AG04449 (cell line): ENCODE data around the gene LEKR1.

Source experiments
- CTCF ChIA-PET: fragments of 350-600 bp; formaldehyde crosslinking; extraction: SDS; loops from one replicate; lab custom pipeline; 2021; ENCODE audit warnings: antibody characterized with exemption; lab: Yijun Ruan, JAX
- POLR2A ChIA-PET: fragments of 400-600, 350-600 bp; formaldehyde crosslinking; extraction: SDS; loops from one replicate; lab custom pipeline; 2020; ENCODE audit warnings: antibody characterized with exemption, inconsistent platforms; lab: Yijun Ruan, JAX
- DNase-seq: peaks from one replicate; pipeline ENCODE4 v3.0.0-alpha.2; 2010; ENCODE audit warnings: low read depth, low spot score
- H3K4me3 ChIP-seq: 2 replicates; pipeline ENCODE4 v1.5.1; 2011; ENCODE audit warnings: low read depth, mild to moderate bottlenecking, control low read depth, low read length
- CTCF ChIP-seq: IDR thresholded peaks from one replicate; pipeline ENCODE4 v1.5.1; 2011; ENCODE audit warnings: mild to moderate bottlenecking, moderate library complexity, low read length, control low read depth, inconsistent platforms; ENCODE audit not compliant: insufficient read depth; ENCODE audit errors: missing control alignments

LEKR1 gene

GRCh38 chr3:157066335-157067098, 240.4 kb downstream of the LEKR1 start:
- no peak overlapping the region for H3K4me3 ChIP-seq
- no peak for DNase-seq
- TF ChIP-seq CTCF, result no peak
- POLR2A ChIA-PET, result no interaction called here
- CTCF ChIA-PET, result interaction anchor here (1.0 to 2.0 kb wide), 5 partner anchors 9 to 71 kb away, joined by 3 to 14 read pairs (median 3); no protein-coding TSS in a partner anchor

GRCh38 chr3:157067114-157067513, 241.0 kb downstream of the LEKR1 start:
- CTCF ChIA-PET, result interaction anchor here (0.8 to 2.0 kb wide), 4 partner anchors 10 to 518 kb away, joined by 3 to 14 read pairs (median 3); no protein-coding TSS in a partner anchor
- no peak overlapping the region for H3K4me3 ChIP-seq
- DNase-seq, result no peak
- TF ChIP-seq CTCF, result no peak
- POLR2A ChIA-PET, result no interaction called here

GRCh38 chr3:157069406-157069805, 243.3 kb downstream of the LEKR1 start:
- CTCF ChIA-PET, result interaction anchor here (5.7 kb wide), 1 partner anchor 12 kb away, joined by 39 read pairs; no protein-coding TSS in a partner anchor
- POLR2A ChIA-PET, result interaction anchor here (0.9 kb wide), 1 partner anchor 20 kb away, joined by 3 read pairs; no protein-coding TSS in a partner anchor
- no peak for TF ChIP-seq CTCF
- no peak overlapping the region for H3K4me3 ChIP-seq
- no peak for DNase-seq

- ChIA-PET POLR2A (no interaction called here), CTCF (interaction anchor here (5.7 kb wide), 1 partner anchor 11 kb away, joined by 39 read pairs; no protein-coding TSS in a partner anchor)
- H3K4me3 ChIP-seq, result no peak overlapping the region
- no peak for TF ChIP-seq CTCF
- DNase-seq, result no peak
Observed at GRCh38 chr3:157069846-157070677, 243.9 kb downstream of the LEKR1 start.

GRCh38 chr3:157070678-157070999, 244.5 kb downstream of the LEKR1 start:
- no peak for DNase-seq
- no peak for TF ChIP-seq CTCF
- CTCF ChIA-PET, result interaction anchor here (5.7 kb wide), 1 partner anchor 11 kb away, joined by 39 read pairs; no protein-coding TSS in a partner anchor
- H3K4me3 ChIP-seq, result no peak overlapping the region
- POLR2A ChIA-PET, result no interaction called here
